ENCODE measurements around the gene G3BP2.

GRCh38 chr4:75659512-75660031 lies 13.6 kb downstream of the G3BP2 start:
- TF ChIP-seq CTCF (IDR thresholded peaks at IDR 0.05) (no peak), POLR2AphosphoS5 (IDR thresholded peaks at IDR 0.05) (no peak)

Data from gastroesophageal sphincter (tissue), 3 donors.